ENCODE data around the gene NOTUM. TPM values are rescaled to one million over a fixed set of nuclear protein-coding genes. Genes with fewer than 3 reads are reported as not detected.

NOTUM gene
- total and polyA plus RNA-seq, 10 of the 15 experiments (the other 5 are each of a cell fraction or from before 2014, with no cell fraction given) = 0.04 to 0.13 TPM; not detected in 8

GRCh38 chr17:81927653-81928543, 33.1 kb downstream of the NOTUM start, which contains the start of gene MAFG (continued):
- TF ChIP-seq GATAD2B (conservative IDR thresholded peaks at IDR 0.05; ENCODE audit: low read depth) (peak; percentile 97), SMC3 (IDR thresholded peaks at IDR 0.05; ENCODE audit: borderline replicate concordance, low read length) (peak; percentile 14; the same call in 1 of the 2 replicates), EGR1 (IDR thresholded peaks at IDR 0.05; ENCODE audit: borderline replicate concordance in 1 of 2, low read depth in 2 of 2, low read length in 2 of 2) (no peak), IKZF1 (conservative IDR thresholded peaks at IDR 0.05) (peak; percentile 100), DPF2 (IDR thresholded peaks at IDR 0.05) (peak; percentile 90), EP300 (IDR thresholded peaks at IDR 0.05; ENCODE audit: borderline replicate concordance in 1 of 2, control insufficient read depth in 1 of 2, low read depth in 2 of 2, low read length in 2 of 2) (0 out of 4 replicates have a peak, but pooled peaks of 1 of the 2 experiments have one; percentile 11), IRF3 (IDR thresholded peaks at IDR 0.05) (0 out of 2 replicates have a peak, but pooled peaks have one; percentile 2), LARP7 (IDR thresholded peaks at IDR 0.05) (peak; percentile 98), BMI1 (IDR thresholded peaks at IDR 0.05; ENCODE audit: borderline replicate concordance) (peak; percentile 84), SRF (IDR thresholded peaks at IDR 0.05; ENCODE audit: low read depth in 2 of 2, low read length in 2 of 2) (no peak), HCFC1 (IDR thresholded peaks at IDR 0.05; ENCODE audit: low read length) (peak; percentile 24; the same call in 1 of the 2 replicates), RAD21 (IDR thresholded peaks at IDR 0.05; ENCODE audit: insufficient read depth, low read depth, low read length) (0 out of 2 replicates have a peak, but pooled peaks have one; percentile 3), RELA (IDR thresholded peaks at IDR 0.05; ENCODE audit: borderline replicate concordance, partially characterized antibody) (peak; percentile 74), CBX3 (IDR thresholded peaks at IDR 0.05; ENCODE audit: borderline replicate concordance, low read depth) (no peak), MAX (IDR thresholded peaks at IDR 0.05; ENCODE audit: low read depth, low read length) (peak; percentile 85), NR2F1 (conservative IDR thresholded peaks at IDR 0.05) (peak; percentile 53; the same call in 1 of the 2 replicates), CREM (IDR thresholded peaks at IDR 0.05; ENCODE audit: low read depth) (peak; percentile 53), NKRF (conservative IDR thresholded peaks at IDR 0.05) (peak; percentile 96), HSF1 (IDR thresholded peaks at IDR 0.05; ENCODE audit: low read depth, low read length) (no peak), BHLHE40 (IDR thresholded peaks at IDR 0.05; ENCODE audit: borderline replicate concordance in 1 of 2, low read depth in 2 of 2, low read length in 1 of 2) (peak in 1 of 2 experiments; percentile 88; a peak in 2 of 4 replicates), ZNF217 (IDR thresholded peaks at IDR 0.05) (0 out of 2 replicates have a peak, but pooled peaks have one; percentile 67)
- TF ChIP-seq, protein P1, sequence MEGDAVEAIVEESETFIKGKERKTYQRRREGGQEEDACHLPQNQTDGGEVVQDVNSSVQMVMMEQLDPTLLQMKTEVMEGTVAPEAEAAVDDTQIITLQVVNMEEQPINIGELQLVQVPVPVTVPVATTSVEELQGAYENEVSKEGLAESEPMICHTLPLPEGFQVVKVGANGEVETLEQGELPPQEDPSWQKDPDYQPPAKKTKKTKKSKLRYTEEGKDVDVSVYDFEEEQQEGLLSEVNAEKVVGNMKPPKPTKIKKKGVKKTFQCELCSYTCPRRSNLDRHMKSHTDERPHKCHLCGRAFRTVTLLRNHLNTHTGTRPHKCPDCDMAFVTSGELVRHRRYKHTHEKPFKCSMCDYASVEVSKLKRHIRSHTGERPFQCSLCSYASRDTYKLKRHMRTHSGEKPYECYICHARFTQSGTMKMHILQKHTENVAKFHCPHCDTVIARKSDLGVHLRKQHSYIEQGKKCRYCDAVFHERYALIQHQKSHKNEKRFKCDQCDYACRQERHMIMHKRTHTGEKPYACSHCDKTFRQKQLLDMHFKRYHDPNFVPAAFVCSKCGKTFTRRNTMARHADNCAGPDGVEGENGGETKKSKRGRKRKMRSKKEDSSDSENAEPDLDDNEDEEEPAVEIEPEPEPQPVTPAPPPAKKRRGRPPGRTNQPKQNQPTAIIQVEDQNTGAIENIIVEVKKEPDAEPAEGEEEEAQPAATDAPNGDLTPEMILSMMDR (IDR thresholded peaks at IDR 0.05 in 2 of 3, conservative IDR thresholded peaks at IDR 0.05 in 1 of 3; ENCODE audit: control insufficient read depth in 2 of 3, extremely low read depth in 1 of 3, insufficient read depth in 1 of 3, low read depth in 3 of 3, low read length in 3 of 3) = peak; percentile 33 to 44 (median 42); a peak in 5 of 6 replicates
